Measurements from ENCODE around the gene RFPL2.

DNA sequence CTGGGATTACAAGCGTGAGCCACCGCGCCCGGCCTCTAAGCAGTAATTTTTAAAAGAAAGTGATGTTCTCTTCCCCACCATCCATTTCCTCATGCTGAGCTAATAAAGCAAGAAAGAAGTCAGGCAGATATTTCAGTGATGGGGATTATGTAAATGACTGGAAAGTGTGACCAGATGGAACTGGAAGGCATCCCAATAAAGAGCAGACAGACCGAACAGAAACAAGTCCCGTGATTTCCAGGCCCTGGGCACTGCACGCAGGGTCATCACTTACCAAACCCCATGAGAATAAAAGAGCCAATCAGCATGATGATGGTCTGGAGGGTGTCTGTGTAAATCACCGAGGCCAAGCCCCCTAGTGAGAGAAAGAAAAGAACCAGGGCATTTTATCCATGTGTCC, 32.1 kb upstream of the RFPL2 start:
- TF ChIP-seq POLR2AphosphoS5 (IDR thresholded peaks at IDR 0.05; ENCODE audit: low read depth, low read length) (no peak), POLR2A (IDR thresholded peaks at IDR 0.05; ENCODE audit: low read depth, low read length) (no peak), TAF1 (IDR thresholded peaks at IDR 0.05; ENCODE audit: low read depth, low read length) (no peak), SPI1 (IDR thresholded peaks at IDR 0.05; ENCODE audit: low read depth, low read length) (no peak), POU2F2 (IDR thresholded peaks at IDR 0.05; ENCODE audit: low read depth, low read length) (no peak)
